Osteoblast (primary cell): ENCODE results near the gene TLR9. TPM values are rescaled to one million over a fixed set of nuclear protein-coding genes. Genes with fewer than 3 reads are reported as not detected.

Experiments
- DNase-seq: peaks from one replicate; pipeline ENCODE4 v3.0.0; 2011; ENCODE audit warnings: low spot score, mixed read lengths; ENCODE audit not compliant: insufficient read length; ENCODE audit errors: missing footprints
- H2AFZ ChIP-seq: 2 replicates; pipeline ENCODE4 v1.6.0; 2011; ENCODE audit warnings: mild to moderate bottlenecking, low read length
- H3K27ac ChIP-seq: 2 replicates; pipeline ENCODE4 v1.5.1; 2011; ENCODE audit warnings: mild to moderate bottlenecking, low read depth, low read length, moderate library complexity
- H3K27me3 ChIP-seq: 2 replicates; pipeline ENCODE4 v1.6.0; 2012; ENCODE audit warnings: mild to moderate bottlenecking, control low read depth, inconsistent platforms, low read length, moderate library complexity; ENCODE audit not compliant: insufficient read depth
- H3K36me3 ChIP-seq: 2 replicates; pipeline ENCODE4 v1.5.1; 2011; ENCODE audit warnings: mild to moderate bottlenecking, low read length, control low read depth, moderate library complexity; ENCODE audit not compliant: insufficient read depth
- H3K4me1 ChIP-seq: 2 replicates; pipeline ENCODE4 v1.5.1; 2011; ENCODE audit warnings: mild to moderate bottlenecking, low read length, control low read depth, moderate library complexity; ENCODE audit not compliant: insufficient read depth
- H3K4me2 ChIP-seq: 2 replicates; pipeline ENCODE4 v1.6.0; 2011; ENCODE audit warnings: mild to moderate bottlenecking, low read length; ENCODE audit not compliant: insufficient read depth
- H3K4me3 ChIP-seq: fragments of 200-600 bp; sonication (generic); 3 replicates; pipeline ENCODE4 v1.5.1; 2012; ENCODE audit warnings: mild to moderate bottlenecking, low read length, inconsistent platforms; ENCODE audit not compliant: insufficient read depth
- H3K79me2 ChIP-seq: 2 replicates; pipeline ENCODE4 v1.6.0; 2012; ENCODE audit warnings: mild to moderate bottlenecking, low read length, control low read depth, inconsistent platforms; ENCODE audit not compliant: insufficient read depth
- H3K9me3 ChIP-seq: 2 replicates; pipeline ENCODE4 v1.5.1; 2011; ENCODE audit warnings: low read depth, low read length, control low read depth
- H4K20me1 ChIP-seq: 2 replicates; pipeline ENCODE4 v1.6.0; 2012; ENCODE audit warnings: mild to moderate bottlenecking, low read length, control low read depth; ENCODE audit not compliant: insufficient read depth
- total RNA-seq: library from RNA; depleted of rRNA; stranded (reverse); fragments of >200 nt; gene quantifications from 2 replicates; pipeline ENCODE4 v1.2.3, GENCODE V29; 2012
- TF ChIP-seq, protein P1 (sequence below): IDR thresholded peaks from 2 replicates; pipeline ENCODE4 v1.5.1; 2011; ENCODE audit warnings: mild to moderate bottlenecking, low read depth, low read length, moderate library complexity; ENCODE audit errors: extremely low read depth

Gene TLR9
- total RNA-seq, 1 donor: not detected

DNA sequence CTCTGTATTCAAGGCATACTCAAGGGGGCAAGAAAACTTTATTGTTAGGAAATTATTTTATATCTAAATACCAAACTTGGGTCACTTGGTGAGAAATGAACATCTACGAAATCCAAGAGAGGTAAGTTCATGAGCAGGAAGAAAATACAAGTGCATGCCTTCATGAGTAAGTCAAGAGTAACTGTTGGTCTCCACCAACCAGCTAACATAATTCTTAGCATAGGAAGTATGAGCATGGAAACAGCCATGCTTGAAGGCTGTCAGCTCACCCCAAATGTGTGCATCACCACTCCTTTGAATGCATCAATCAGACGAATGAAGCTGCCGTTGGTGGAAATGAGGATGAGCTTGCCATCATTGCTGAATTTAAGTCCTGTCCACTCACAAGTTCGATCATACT is 34.0 kb upstream of the TLR9 start:
- Histone ChIP-seq H3K27me3 (no peaks in the 10 kb centered on the region), H2AFZ (no peak overlapping the region), H3K79me2 (peaks cover 61% of the 10 kb centered on the region), H3K4me1 (no peaks in the 10 kb centered on the region), H3K36me3 (peaks cover 90% of the 10 kb centered on the region), H3K27ac (no peak overlapping the region), H4K20me1 (peaks cover 21% of the 10 kb centered on the region), H3K9me3 (no peaks in the 10 kb centered on the region), H3K4me2 (no peak overlapping the region), H3K4me3 (no peak overlapping the region)
- no peak for DNase-seq
- TF ChIP-seq, protein P1, sequence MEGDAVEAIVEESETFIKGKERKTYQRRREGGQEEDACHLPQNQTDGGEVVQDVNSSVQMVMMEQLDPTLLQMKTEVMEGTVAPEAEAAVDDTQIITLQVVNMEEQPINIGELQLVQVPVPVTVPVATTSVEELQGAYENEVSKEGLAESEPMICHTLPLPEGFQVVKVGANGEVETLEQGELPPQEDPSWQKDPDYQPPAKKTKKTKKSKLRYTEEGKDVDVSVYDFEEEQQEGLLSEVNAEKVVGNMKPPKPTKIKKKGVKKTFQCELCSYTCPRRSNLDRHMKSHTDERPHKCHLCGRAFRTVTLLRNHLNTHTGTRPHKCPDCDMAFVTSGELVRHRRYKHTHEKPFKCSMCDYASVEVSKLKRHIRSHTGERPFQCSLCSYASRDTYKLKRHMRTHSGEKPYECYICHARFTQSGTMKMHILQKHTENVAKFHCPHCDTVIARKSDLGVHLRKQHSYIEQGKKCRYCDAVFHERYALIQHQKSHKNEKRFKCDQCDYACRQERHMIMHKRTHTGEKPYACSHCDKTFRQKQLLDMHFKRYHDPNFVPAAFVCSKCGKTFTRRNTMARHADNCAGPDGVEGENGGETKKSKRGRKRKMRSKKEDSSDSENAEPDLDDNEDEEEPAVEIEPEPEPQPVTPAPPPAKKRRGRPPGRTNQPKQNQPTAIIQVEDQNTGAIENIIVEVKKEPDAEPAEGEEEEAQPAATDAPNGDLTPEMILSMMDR: no peak

DNA sequence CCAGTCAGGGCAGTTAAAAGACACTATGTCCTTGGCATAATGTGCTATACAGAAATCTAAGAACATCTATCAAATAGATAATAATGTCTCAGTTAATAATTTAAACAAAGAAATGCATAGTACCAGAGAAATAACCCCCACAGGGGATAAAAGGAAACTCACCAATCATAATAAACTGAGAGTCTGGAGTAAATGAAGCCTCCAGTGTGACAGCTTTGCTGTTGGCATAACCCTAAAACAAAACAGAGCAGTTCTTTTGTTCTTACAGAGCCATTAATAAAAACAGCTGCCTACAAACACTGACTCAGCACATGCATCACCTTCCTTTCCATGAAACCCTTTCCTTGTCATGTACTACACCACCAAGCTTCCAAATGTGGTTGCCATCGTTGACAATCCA is 33.6 kb upstream of the TLR9 start:
- H3K27me3 ChIP-seq: no peaks in the 10 kb centered on the region
- H3K36me3 ChIP-seq: peaks cover 89% of the 10 kb centered on the region
- no peak overlapping the region for H3K27ac ChIP-seq
- peaks cover under 1% of the 10 kb centered on the region for H3K4me1 ChIP-seq
- no peak overlapping the region for H2AFZ ChIP-seq
- H3K79me2 ChIP-seq: peaks cover 57% of the 10 kb centered on the region
- TF ChIP-seq, protein P1: no peak
- H3K4me3 ChIP-seq: no peak overlapping the region
- H4K20me1 ChIP-seq: peaks cover 22% of the 10 kb centered on the region
- H3K9me3 ChIP-seq: no peaks in the 10 kb centered on the region
- no peak for DNase-seq
- no peak overlapping the region for H3K4me2 ChIP-seq

DNA sequence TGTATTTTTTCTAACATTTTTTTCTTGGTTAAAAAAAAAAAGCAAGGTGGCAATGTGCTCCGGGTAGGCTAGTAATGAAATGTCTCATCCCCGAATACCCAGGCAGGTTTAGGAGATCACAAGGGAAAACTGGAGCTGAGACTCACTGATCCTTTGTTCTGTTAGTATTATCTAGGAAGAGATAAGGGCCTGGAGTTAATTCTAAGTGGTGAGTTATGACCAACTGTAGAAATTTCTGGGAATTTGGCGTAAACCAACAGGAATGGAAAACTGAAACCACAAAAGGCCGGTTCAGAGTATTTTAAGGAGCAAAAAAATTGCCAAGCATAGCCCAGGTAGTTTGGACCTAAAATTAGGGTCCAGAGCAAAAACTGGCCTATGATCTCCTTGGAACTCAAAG is 32.5 kb upstream of the TLR9 start:
- Histone ChIP-seq H3K4me2 (no peak overlapping the region), H3K27ac (no peak overlapping the region), H3K4me1 (peaks cover 10% of the 10 kb centered on the region), H3K79me2 (peaks cover 45% of the 10 kb centered on the region), H2AFZ (no peak overlapping the region), H4K20me1 (peaks cover 22% of the 10 kb centered on the region), H3K9me3 (no peaks in the 10 kb centered on the region), H3K4me3 (no peak overlapping the region), H3K36me3 (peaks cover 87% of the 10 kb centered on the region), H3K27me3 (no peaks in the 10 kb centered on the region)
- TF ChIP-seq, protein P1: no peak
- DNase-seq: no peak

DNA sequence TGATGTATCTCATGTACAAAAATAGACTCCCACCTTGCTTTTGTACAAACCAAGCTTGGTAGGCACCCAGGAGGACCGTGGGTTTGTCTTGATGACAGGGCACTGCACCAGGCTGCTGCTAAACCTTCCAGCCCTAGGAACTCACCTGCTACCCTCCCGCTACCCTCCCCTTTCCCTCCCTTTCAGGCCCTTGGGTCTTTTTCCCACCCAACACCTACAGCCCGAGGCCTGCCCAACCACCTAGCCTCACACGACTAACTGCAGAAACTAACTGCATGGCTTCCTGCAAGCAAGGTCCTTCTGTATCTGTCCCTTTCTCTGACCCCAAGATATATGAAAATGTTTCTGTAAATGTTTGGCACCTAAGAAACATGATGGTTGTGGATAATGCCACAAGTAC is 31.2 kb upstream of the TLR9 start:
- no peak overlapping the region for H3K4me2 ChIP-seq
- no peak for DNase-seq
- H3K27ac ChIP-seq: no peak overlapping the region
- peaks cover 18% of the 10 kb centered on the region for H4K20me1 ChIP-seq
- H3K4me3 ChIP-seq: no peak overlapping the region
- TF ChIP-seq, protein P1: no peak
- H3K79me2 ChIP-seq: peaks cover 33% of the 10 kb centered on the region
- H2AFZ ChIP-seq: no peak overlapping the region
- H3K36me3 ChIP-seq: peaks cover 75% of the 10 kb centered on the region
- no peaks in the 10 kb centered on the region for H3K9me3 ChIP-seq
- H3K27me3 ChIP-seq: no peaks in the 10 kb centered on the region
- H3K4me1 ChIP-seq: peaks cover 10% of the 10 kb centered on the region
